ENCODE results near the gene DENND1B. TPM values are rescaled to one million over a fixed set of nuclear protein-coding genes. Genes with fewer than 3 reads are reported as not detected.

Gene DENND1B
- total and polyA plus RNA-seq, 2 experiments from 2014 or later = 3.7 to 18.6 TPM

DNA sequence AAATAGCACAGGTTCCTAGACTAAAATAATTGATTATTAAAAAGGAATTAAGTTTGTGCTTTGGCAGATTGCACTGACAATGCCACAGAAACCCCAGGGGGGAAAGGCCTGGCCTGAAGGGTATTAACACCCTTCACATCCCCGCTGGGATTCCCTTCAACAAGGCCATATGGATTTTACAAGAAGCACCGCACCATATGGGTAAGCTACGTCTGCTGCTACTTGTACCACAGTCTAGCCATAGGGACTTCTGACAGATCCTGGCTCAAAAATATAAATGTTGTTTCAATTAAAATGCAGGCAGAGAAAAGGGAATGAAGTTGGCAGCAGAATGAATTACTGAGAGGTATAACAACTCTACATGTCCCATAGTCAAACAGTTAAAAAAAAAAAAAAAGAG is 101.0 kb downstream of the DENND1B start:
- Histone ChIP-seq H3K79me2 (peaks cover 7% of the 10 kb centered on the region), H3K27me3 (no peaks in the 10 kb centered on the region), H3K9me3 (ENCODE audit: low read depth) (no peaks in the 10 kb centered on the region), H3K27ac (no peak overlapping the region), H2AFZ (no peak overlapping the region), H3K4me2 (no peak overlapping the region), H4K20me1 (ENCODE audit: insufficient read depth, poor library complexity, severe bottlenecking) (no peaks in the 10 kb centered on the region), H3K4me1 (ENCODE audit: insufficient read depth) (no peaks in the 10 kb centered on the region), H3K36me3 (replicated peaks; ENCODE audit: insufficient read depth, low read depth) (no peaks in the 10 kb centered on the region), H3K4me3 (no peak overlapping the region), H3K9me2 (replicated peaks; ENCODE audit: insufficient read depth) (no peaks in the 10 kb centered on the region)
- WGBS (ENCODE audit: low lambda C conversion rate, missing lambda C conversion rate) = 71% methylated on average over 3 of the region's 3 CpGs
- no peak for DNase-seq (ENCODE audit: low spot score)
- TF ChIP-seq EZH2 (IDR thresholded peaks at IDR 0.05; ENCODE audit: borderline replicate concordance) (no peak), EZH2phosphoT487 (IDR thresholded peaks at IDR 0.05; ENCODE audit: low read depth, severe bottlenecking, unreplicated experiment) (no peak)
- TF ChIP-seq, protein P1, sequence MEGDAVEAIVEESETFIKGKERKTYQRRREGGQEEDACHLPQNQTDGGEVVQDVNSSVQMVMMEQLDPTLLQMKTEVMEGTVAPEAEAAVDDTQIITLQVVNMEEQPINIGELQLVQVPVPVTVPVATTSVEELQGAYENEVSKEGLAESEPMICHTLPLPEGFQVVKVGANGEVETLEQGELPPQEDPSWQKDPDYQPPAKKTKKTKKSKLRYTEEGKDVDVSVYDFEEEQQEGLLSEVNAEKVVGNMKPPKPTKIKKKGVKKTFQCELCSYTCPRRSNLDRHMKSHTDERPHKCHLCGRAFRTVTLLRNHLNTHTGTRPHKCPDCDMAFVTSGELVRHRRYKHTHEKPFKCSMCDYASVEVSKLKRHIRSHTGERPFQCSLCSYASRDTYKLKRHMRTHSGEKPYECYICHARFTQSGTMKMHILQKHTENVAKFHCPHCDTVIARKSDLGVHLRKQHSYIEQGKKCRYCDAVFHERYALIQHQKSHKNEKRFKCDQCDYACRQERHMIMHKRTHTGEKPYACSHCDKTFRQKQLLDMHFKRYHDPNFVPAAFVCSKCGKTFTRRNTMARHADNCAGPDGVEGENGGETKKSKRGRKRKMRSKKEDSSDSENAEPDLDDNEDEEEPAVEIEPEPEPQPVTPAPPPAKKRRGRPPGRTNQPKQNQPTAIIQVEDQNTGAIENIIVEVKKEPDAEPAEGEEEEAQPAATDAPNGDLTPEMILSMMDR (IDR thresholded peaks at IDR 0.05; ENCODE audit: poor library complexity) = no peak

DNA sequence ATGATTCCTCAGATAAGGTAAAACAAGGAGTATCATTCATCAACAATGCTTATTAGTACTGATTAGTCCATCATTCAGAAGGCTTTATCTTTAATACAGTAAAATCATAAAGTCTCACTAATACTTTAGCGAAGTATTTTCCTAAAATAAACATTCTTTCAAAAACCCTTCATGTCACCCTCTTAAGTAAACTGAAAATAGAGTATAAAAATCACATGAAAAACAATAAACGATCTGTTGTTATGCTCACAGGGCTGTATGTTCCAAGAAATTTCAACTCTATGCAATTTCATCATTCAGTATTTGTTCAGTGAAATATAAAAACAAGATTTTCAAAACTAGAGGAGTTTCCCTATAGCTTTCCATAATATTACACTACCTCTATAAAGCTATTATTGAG is 102.0 kb downstream of the DENND1B start:
- Histone ChIP-seq H3K9me2 (replicated peaks; ENCODE audit: insufficient read depth) (no peaks in the 10 kb centered on the region), H3K27ac (no peak overlapping the region), H3K9me3 (ENCODE audit: low read depth) (no peaks in the 10 kb centered on the region), H3K4me3 (no peak overlapping the region), H3K36me3 (replicated peaks; ENCODE audit: insufficient read depth, low read depth) (no peaks in the 10 kb centered on the region), H3K4me1 (ENCODE audit: insufficient read depth) (no peaks in the 10 kb centered on the region), H3K79me2 (peaks cover 7% of the 10 kb centered on the region), H2AFZ (no peak overlapping the region), H3K4me2 (no peak overlapping the region), H3K27me3 (no peaks in the 10 kb centered on the region), H4K20me1 (ENCODE audit: insufficient read depth, poor library complexity, severe bottlenecking) (no peaks in the 10 kb centered on the region)
- TF ChIP-seq EZH2 (IDR thresholded peaks at IDR 0.05; ENCODE audit: borderline replicate concordance) (no peak), EZH2phosphoT487 (IDR thresholded peaks at IDR 0.05; ENCODE audit: low read depth, severe bottlenecking, unreplicated experiment) (no peak)
- TF ChIP-seq, protein P1 (IDR thresholded peaks at IDR 0.05; ENCODE audit: poor library complexity) = no peak
- 93% methylated on average over 2 of the region's 2 CpGs for WGBS (ENCODE audit: low lambda C conversion rate, missing lambda C conversion rate)
- DNase-seq (ENCODE audit: low spot score) = no peak

DNA sequence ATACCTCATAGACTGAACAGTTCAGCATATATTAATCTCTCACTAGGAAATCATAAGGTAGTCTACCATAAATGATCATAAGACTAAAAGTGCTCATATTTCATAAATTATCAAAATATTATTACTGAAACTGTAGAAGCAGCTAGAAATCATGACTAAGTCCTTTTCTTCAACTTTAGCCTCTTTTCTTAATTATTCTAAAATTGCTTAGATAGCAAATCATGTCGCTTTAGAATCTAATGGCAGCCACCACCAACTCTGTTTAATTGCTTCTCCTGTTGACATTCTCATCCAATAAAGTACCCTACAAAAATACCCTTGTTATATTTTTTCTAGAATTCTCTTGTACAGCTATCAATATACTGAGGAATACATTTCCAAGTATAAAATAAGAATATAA is 102.9 kb downstream of the DENND1B start:
- Histone ChIP-seq H3K27me3 (no peaks in the 10 kb centered on the region), H3K36me3 (replicated peaks; ENCODE audit: insufficient read depth, low read depth) (no peaks in the 10 kb centered on the region), H3K4me1 (ENCODE audit: insufficient read depth) (no peaks in the 10 kb centered on the region), H3K9me3 (ENCODE audit: low read depth) (no peaks in the 10 kb centered on the region), H4K20me1 (ENCODE audit: insufficient read depth, poor library complexity, severe bottlenecking) (no peaks in the 10 kb centered on the region), H3K27ac (no peak overlapping the region), H3K9me2 (replicated peaks; ENCODE audit: insufficient read depth) (no peaks in the 10 kb centered on the region), H3K4me3 (no peak overlapping the region), H3K4me2 (no peak overlapping the region), H2AFZ (no peak overlapping the region), H3K79me2 (peaks cover 7% of the 10 kb centered on the region)
- WGBS (ENCODE audit: low lambda C conversion rate, missing lambda C conversion rate) = 91% methylated on average over 1 of the region's 1 CpG
- TF ChIP-seq EZH2phosphoT487 (IDR thresholded peaks at IDR 0.05; ENCODE audit: low read depth, severe bottlenecking, unreplicated experiment) (no peak), EZH2 (IDR thresholded peaks at IDR 0.05; ENCODE audit: borderline replicate concordance) (no peak)
- TF ChIP-seq, protein P1 (IDR thresholded peaks at IDR 0.05; ENCODE audit: poor library complexity) = no peak
- DNase-seq (ENCODE audit: low spot score) = no peak

DNA sequence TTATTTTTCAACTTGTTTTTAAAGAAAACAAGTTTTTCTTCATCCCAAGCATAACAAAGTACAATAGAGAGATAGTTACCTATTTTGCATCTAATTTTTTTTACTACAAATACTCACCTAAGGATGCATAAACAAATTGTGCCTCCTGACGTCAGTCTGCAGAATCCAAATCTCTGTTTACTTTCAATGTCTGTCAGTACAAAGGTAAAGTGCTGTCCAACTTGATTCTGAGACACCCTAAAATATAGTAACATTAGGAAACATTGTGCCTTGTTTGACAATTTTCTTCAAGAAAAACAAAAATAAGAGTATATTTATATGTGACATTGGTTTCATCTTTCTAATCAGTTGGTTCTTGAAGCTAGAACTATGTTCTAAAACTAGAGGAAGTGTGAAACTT is 103.4 kb downstream of the DENND1B start:
- no peak for DNase-seq (ENCODE audit: low spot score)
- H2AFZ ChIP-seq = no peak overlapping the region
- H3K4me2 ChIP-seq = no peak overlapping the region
- TF ChIP-seq EZH2phosphoT487 (IDR thresholded peaks at IDR 0.05; ENCODE audit: low read depth, severe bottlenecking, unreplicated experiment) (no peak), EZH2 (IDR thresholded peaks at IDR 0.05; ENCODE audit: borderline replicate concordance) (no peak)
- TF ChIP-seq, protein P1 (IDR thresholded peaks at IDR 0.05; ENCODE audit: poor library complexity) = no peak
- no peaks in the 10 kb centered on the region for H3K4me1 ChIP-seq (ENCODE audit: insufficient read depth)
- H3K27ac ChIP-seq = no peak overlapping the region
- H4K20me1 ChIP-seq (ENCODE audit: insufficient read depth, poor library complexity, severe bottlenecking) = no peaks in the 10 kb centered on the region
- H3K9me2 ChIP-seq (replicated peaks; ENCODE audit: insufficient read depth) = no peaks in the 10 kb centered on the region
- H3K27me3 ChIP-seq = no peaks in the 10 kb centered on the region
- H3K36me3 ChIP-seq (replicated peaks; ENCODE audit: insufficient read depth, low read depth) = no peaks in the 10 kb centered on the region
- WGBS (ENCODE audit: low lambda C conversion rate, missing lambda C conversion rate) = 48% methylated on average over 1 of the region's 1 CpG
- H3K79me2 ChIP-seq = peaks cover 7% of the 10 kb centered on the region
- no peak overlapping the region for H3K4me3 ChIP-seq
- no peaks in the 10 kb centered on the region for H3K9me3 ChIP-seq (ENCODE audit: low read depth)
